ENCODE results near the gene SELPLG. TPM values are rescaled to one million over a fixed set of nuclear protein-coding genes. Genes with fewer than 3 reads are reported as not detected.

Gene SELPLG
- total and polyA plus RNA-seq, 2 of the 4 experiments (the other 2 are of a cell fraction): 3.2 to 10.8 TPM

GRCh38 chr12:108677381-108677780 lies 43.7 kb upstream of the SELPLG start:
- no peak overlapping the region for H3K4ac ChIP-seq (ENCODE audit: low read depth, low read length)
- H2BK120ac ChIP-seq (ENCODE audit: low read depth, low read length): no peak overlapping the region
- peaks cover 30% of the 10 kb centered on the region for H3K36me3 ChIP-seq (ENCODE audit: control insufficient read depth, insufficient read depth, low read length)
- no peak overlapping the region for H2BK5ac ChIP-seq (ENCODE audit: low read depth, low read length, poor library complexity, severe bottlenecking)
- DNase-seq (no peak), ATAC-seq (ENCODE audit: low read depth) (no peak)
- no peak overlapping the region for H4K5ac ChIP-seq (ENCODE audit: low read depth, low read length)
- H3K79me1 ChIP-seq (ENCODE audit: low read depth in 1 of 2, low read length in 2 of 2): peaks cover 0 to 51% of the 10 kb centered on the region in 2 experiments; a peak in 2 of 4 replicates
- TF ChIP-seq FOS (IDR thresholded peaks at IDR 0.05; ENCODE audit: low read depth, low read length): no peak
- no peak for TF ChIP-seq MAZ (IDR thresholded peaks at IDR 0.05; ENCODE audit: borderline replicate concordance, low read depth, low read length)
- TF ChIP-seq NFE2L2 (IDR thresholded peaks at IDR 0.05; ENCODE audit: low read depth, low read length): no peak
- no peak for TF ChIP-seq CHD1 (IDR thresholded peaks at IDR 0.05; ENCODE audit: low read depth, low read length)
- TF ChIP-seq SMC3 (IDR thresholded peaks at IDR 0.05; ENCODE audit: low read depth, low read length): no peak
- no peak for TF ChIP-seq RFX5 (IDR thresholded peaks at IDR 0.05; ENCODE audit: low read depth, low read length)
- TF ChIP-seq CTCF (conservative IDR thresholded peaks at IDR 0.05; ENCODE audit: low read depth, low read length): no peak
- TF ChIP-seq POLR2A (IDR thresholded peaks at IDR 0.05; ENCODE audit: low read depth, low read length): no peak
- TF ChIP-seq MAFK (IDR thresholded peaks at IDR 0.05; ENCODE audit: low read depth, low read length): no peak
- no peak for TF ChIP-seq USF2 (IDR thresholded peaks at IDR 0.05; ENCODE audit: low read depth, low read length)
- no peak overlapping the region for H4K91ac ChIP-seq (ENCODE audit: insufficient read depth, low read depth, low read length)
- CTCF ChIA-PET: no interaction called here
- H2AFZ ChIP-seq (replicated peaks; ENCODE audit: low read length, poor library complexity): no peak overlapping the region
- no peak overlapping the region for H2AK5ac ChIP-seq (ENCODE audit: low read depth, low read length)
- WGBS, 2 experiments (ENCODE audit: extremely low coverage in 2 of 2, insufficient read length in 1 of 2): no CpG with 5 or more reads among the region's 3 CpGs
- H3K9me3 ChIP-seq (ENCODE audit: control insufficient read depth, insufficient read depth, low read length): no peaks in the 10 kb centered on the region
- H3K27me3 ChIP-seq (ENCODE audit: control insufficient read depth, insufficient read depth, low read length): no peaks in the 10 kb centered on the region
- H2AK9ac ChIP-seq (replicated peaks; ENCODE audit: low read depth, low read length, poor library complexity): no peak overlapping the region
- H3K9ac ChIP-seq (ENCODE audit: low read depth, low read length): no peak overlapping the region
- dilution Hi-C loops (cut with HindIII; ENCODE audit: low sequenced_read_pairs, unreplicated experiment) (no loop called here), intact Hi-C loops (cut with micrococcal nuclease) (no loop called here), in situ Hi-C loops (cut with MboI; ENCODE audit: low sequenced_read_pairs) (no loop called here)
- no peak overlapping the region for H3K56ac ChIP-seq (ENCODE audit: extremely low read depth, insufficient read depth, low read length)
- H3K27ac ChIP-seq (ENCODE audit: insufficient read depth, low read length): no peak overlapping the region
- no peak overlapping the region for H2BK20ac ChIP-seq (ENCODE audit: low read depth, low read length)
- H4K20me1 ChIP-seq (ENCODE audit: insufficient read depth, low read length): peaks cover 82% of the 10 kb centered on the region
- H3K4me1 ChIP-seq (ENCODE audit: control insufficient read depth, insufficient read depth, low read length): peaks cover 2% of the 10 kb centered on the region; the same call in 1 of the 2 replicates
- POLR2A ChIA-PET (ENCODE audit: unreplicated experiment): no interaction called here
- BruUV-seq (replicated peaks): no TSS peak
- H4K8ac ChIP-seq (ENCODE audit: low read depth in 2 of 2, low read length in 2 of 2): peak overlapping the region in 1 of 2 experiments; percentile 24; a peak in 1 of 4 replicates
- H2BK15ac ChIP-seq (ENCODE audit: low read depth, low read length): no peak overlapping the region
- no peak overlapping the region for H3K18ac ChIP-seq (ENCODE audit: low read depth, low read length)
- H3K14ac ChIP-seq (replicated peaks; ENCODE audit: low read depth, low read length): no peak overlapping the region
- H3K4me2 ChIP-seq (ENCODE audit: low read depth, low read length): no peak overlapping the region
- no peak overlapping the region for H3K23ac ChIP-seq (ENCODE audit: low read depth, low read length)
- H3K4me3 ChIP-seq (ENCODE audit: insufficient read depth, low read depth, low read length): no peak overlapping the region
- H3K9me1 ChIP-seq (ENCODE audit: insufficient read depth, low read length): peaks cover 13% of the 10 kb centered on the region

All from IMR-90 (cell line).